NCI-H524 (cell line): ENCODE data around the gene SLC6A5.

Experiments
- DNase-seq, 2 experiments: peaks; one replicate each; lab custom pipeline; 2025; lab: John Stamatoyannopoulos, UW

The SLC6A5 gene

GRCh38 chr11:20596205-20597153 is 2.9 kb upstream of the SLC6A5 start:
- peak in 1 of 2 experiments; percentile 28 for DNase-seq

DNA sequence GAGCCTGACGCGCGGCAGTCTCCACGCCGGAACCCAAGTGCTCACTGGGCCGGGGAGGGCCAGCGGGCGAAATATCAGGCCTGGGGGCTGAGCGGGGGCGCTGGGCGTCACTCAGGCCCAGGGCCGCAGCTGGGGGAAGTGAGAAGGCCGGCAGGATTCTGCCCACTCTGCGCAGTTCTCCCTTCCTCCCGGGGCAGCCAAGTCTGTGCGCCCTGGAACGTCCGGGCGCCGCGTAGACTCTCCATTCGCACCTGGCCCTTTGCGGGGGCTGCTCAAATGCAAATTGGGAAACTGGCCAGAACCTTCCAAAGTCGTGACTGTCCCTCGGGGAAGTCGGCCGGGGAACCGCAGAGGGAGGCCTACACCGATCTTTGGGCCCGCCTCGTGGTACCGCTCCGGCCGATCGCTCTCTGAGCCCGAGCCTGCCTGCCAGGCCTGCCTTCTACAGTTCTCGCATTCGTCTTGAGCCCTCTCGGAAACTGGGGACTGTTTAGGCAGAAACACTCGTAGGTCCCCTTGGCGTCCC is 2.2 kb upstream of the SLC6A5 start:
- peak in 1 of 2 experiments; percentile 24 for DNase-seq

GRCh38 chr11:20597680-20598484 is 1.5 kb upstream of the SLC6A5 start:
- peak in 1 of 2 experiments; percentile 52 for DNase-seq

GRCh38 chr11:20598492-20598891 is 916 bp upstream of the SLC6A5 start:
- DNase-seq = peak; percentile 7 to 26

GRCh38 chr11:20600020-20600346 is 575 bp downstream of the SLC6A5 start:
- DNase-seq = no peak

DNA sequence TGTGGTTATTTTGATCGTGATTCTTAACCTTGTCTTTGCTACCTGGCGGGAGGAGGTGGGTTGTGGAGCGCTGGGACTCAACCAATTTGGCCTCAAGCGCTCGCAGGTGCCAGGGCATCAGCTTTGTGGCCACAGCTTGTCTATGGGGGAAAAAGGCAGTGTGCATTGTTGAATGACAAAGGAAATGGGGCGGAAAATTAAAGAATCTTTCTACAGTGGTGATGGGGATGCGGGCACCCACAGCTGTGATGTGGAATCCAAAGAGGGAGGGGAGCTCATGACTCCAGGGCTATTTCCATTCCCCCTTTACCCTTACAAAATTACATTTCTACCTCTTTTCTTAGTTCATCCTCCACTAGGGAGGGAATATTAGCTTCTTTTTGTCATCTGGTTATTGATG is 1.1 kb downstream of the SLC6A5 start:
- DNase-seq = no peak

- DNase-seq = peak in 1 of 2 experiments; percentile 66
These were observed 2.0 kb downstream of the SLC6A5 start for GRCh38 chr11:20601221-20601914.

- DNase-seq = no peak
These were observed 4.9 kb downstream of the SLC6A5 start for GRCh38 chr11:20604295-20604803.

DNA sequence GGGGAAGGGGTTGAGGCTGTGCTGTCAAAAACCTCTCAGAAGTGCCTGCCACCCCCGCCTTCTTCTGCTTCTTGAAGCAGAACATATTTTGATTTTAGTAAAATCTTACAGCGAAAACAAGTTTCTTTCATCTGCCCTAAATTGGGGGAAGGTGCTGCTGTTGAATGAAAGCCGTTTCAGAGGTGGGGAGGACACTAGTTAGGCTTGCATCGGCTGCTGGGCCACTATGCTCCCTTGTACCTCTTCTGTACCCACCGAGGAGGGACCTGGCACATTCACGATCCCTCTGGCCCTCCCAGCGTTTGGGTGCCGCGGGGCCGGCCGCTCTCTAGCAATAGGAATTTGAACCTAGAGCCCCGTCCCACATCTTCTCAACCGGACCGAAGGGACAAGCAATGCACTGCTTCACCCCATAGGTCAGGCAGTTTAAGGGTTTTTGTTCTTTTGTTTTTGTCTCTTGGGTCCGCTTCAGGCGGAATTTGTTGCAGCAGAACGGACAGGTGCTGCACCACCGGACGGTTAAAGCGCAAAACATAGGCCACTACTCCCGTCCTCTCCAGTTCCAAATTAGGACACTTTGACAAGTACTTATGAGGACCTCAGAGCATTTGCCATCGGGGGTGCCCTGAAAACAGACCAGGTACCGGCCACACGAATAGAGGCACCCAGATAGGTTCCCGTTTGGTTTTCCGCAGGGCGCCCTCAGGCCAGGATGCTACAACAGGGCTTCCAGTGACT is 5.6 kb downstream of the SLC6A5 start:
- no peak for DNase-seq

- no peak for DNase-seq
These were observed 6.2 kb downstream of the SLC6A5 start for GRCh38 chr11:20605602-20606091.

- DNase-seq = no peak
These were observed 9.5 kb downstream of the SLC6A5 start for GRCh38 chr11:20608934-20609333.

DNA sequence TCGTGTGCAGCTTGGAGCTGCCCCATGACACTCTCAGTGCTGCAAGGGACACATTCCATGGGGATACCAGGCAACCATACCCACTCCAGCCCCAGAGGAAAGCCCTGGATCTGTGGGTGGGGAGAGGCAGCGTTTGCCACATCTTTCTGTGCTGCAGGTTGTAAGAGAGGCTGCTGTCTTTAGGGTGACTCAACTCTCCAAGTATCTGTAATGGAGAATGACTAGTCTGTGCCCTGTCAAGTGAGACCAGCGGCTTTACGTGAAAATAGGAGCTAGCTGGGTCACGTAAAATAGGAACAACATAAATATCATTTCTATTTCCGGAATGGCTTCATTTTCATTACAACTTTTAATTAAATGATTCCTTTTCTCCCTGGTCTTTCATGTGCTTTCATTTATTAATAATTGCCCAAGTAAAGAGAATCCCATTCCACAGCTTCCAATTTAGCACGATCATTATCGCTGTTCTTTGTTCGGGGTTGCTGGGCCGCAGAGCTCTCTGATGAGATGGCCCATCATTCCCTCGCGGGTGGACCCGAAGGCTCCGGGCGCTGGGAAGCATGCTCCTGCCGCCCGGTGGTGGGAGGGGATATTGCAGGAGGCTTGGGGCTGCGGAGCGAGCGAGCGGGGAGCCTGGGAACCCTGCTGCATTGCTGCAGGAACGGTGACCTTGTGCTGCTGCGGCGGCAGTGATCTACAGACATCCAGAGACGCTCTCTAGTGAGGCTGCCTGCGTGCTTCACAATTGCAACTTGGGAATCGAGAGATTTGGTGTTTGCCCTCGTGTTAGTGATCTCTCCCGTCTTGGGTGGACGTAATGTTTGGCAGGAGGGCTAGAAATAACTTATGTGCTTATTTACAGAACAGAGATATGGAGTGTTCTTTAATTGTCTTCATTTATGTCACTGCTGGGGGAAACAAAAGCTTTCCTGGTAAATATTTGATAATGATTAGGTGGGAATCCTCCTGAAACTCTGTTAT is 10.6 kb downstream of the SLC6A5 start:
- DNase-seq = peak; percentile 53 to 81

GRCh38 chr11:20610825-20611224 is 11.4 kb downstream of the SLC6A5 start:
- no peak for DNase-seq

GRCh38 chr11:20611445-20611844 is 12.0 kb downstream of the SLC6A5 start:
- DNase-seq = no peak

DNA sequence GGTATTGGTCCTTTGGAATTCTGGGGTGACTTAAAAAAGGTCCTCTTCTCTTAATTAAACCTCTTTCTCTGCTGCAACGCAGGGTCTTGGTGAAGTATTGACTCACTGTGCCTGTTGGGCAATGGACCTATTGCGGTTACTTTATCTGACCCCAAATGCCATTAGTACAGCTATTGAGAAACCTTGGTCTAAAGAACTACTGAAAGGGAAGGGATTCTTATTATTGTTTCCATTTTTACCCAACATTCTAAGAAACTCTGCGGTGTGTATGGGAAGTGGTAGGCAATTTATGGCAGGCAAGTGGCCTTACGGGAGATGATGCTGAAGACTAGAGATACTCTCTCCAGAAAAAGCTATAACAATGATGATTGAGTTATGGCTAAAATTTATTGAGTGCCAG is 12.5 kb downstream of the SLC6A5 start:
- no peak for DNase-seq

- DNase-seq = no peak
These were observed 13.0 kb downstream of the SLC6A5 start for GRCh38 chr11:20612416-20612815.

GRCh38 chr11:20616920-20617319 is 17.5 kb downstream of the SLC6A5 start:
- no peak for DNase-seq

DNA sequence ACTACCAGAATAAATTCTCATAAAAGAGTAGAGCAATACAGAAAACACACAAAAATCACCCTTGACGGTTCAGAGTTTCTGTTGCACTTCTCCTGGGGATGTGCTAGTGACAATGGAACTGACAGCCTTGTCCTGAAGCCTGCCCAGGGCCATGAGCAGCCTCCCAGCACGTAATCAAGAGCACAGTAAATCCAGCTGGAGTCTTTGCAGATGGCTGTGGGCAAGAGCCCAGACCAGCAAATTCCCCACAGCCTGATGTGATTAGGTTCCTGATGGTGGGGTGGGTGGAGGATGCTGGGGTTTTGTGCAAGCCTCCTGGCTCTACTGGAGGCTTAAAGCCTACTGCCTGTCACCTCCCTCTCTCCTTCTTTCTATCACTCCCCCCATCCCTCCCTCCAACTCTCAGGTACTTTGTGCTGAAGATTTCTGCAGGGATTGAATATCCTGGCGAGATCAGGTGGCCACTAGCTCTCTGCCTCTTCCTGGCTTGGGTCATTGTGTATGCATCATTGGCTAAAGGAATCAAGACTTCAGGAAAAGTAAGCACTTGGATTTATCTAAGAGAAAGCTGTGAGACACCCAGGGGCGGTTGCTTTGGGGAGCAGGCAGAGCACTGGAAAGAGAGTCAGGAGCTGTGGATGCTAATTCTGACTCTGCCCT is 18.1 kb downstream of the SLC6A5 start:
- DNase-seq = peak in 1 of 2 experiments; percentile 41

DNA sequence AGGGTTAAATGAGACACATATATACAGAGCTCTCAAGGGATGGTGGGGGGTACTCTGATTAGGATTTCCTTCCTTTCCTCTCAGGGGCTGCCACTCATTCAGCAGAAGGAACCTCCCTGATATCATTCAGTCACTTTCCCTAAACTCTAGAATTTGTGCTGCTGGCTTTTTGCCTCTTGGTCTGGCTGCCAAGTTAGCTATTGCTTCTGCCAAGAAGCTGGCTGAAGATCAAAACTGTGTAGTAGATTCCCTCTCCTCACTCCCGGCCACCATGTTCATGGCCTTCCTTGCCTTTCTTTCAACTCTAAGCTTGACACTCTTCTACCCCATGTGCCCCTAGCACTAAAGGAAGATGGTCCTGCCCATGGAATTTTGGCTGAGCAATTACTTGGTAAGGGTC is 18.7 kb downstream of the SLC6A5 start:
- DNase-seq = no peak
